GM18517 (cell line): ENCODE measurements around the gene PDGFD.

Experiments used
- ATAC-seq: cut with Tn5 transposase; IDR thresholded peaks from one replicate; pipeline ENCODE4 v1.9.1; 2021; ENCODE audit warnings: mild to moderate bottlenecking, moderate library complexity; ENCODE audit not compliant: unreplicated experiment

Gene PDGFD

DNA sequence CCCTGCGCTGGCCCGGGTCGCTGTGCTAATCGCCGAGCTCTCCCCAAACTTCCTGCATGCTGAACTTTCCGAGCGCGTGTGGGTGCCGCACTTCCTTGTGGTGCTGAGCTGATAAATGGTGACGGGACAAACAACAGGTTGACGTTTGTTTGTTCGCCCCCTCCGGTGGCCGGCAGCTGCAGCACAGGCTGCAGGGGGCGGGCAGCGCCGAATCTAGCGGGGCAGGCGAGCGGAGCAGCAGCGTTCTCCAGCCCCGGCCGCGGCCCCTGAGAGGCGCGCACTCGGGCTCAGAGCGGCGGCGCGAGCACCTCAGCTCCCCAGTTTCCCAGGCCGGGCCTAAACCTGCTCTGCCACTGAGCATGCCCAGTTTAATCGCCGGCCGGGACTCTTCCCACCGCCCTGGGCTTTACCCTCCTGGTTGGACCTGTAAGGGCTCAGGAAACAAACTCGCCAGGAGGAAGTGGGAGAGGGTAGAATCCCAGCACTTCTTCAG lies at the start of gene PDGFD:
PDGFD (minus strand) TSS at position 120 of the 493 bp plus-strand sequence.
- ATAC-seq = peak; percentile 98

DNA sequence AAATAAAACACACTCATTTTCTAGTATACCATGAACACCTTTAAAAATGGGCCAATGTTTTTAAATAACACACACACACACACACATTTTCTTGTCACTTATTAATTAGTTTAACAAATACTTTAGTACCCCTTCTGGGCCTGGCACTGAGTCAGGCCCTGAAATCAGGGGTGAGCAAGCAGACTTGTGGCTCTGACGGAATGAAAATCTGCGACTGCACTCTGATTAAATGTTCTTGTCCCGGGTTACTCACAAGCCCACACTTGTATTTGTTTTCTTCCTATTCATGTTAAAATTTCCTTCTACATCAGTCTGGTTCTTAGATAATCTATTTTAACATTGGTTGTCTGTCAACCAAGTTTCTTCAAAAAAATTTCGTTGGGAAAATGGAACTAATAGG lies 43.0 kb upstream of the PDGFD start:
- no peak for ATAC-seq

DNA sequence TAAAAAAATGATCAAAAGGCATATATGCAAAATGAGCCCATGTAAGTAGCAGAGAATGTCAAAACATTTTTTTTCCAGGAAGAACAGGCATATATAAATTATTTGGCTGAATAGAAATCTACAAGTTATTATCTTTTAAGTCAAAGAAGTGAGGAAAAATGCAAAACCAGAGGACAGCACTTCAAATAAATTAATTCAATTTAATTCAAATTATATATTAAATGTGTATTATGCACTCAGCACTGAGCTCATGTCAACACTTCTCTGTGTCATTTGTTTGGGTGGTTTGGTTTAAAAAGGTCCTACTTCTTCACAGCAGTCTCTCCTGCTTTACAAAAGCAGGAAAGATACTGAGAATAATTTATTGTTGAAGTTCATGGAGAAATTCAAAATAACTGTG lies 41.9 kb upstream of the PDGFD start:
- no peak for ATAC-seq

DNA sequence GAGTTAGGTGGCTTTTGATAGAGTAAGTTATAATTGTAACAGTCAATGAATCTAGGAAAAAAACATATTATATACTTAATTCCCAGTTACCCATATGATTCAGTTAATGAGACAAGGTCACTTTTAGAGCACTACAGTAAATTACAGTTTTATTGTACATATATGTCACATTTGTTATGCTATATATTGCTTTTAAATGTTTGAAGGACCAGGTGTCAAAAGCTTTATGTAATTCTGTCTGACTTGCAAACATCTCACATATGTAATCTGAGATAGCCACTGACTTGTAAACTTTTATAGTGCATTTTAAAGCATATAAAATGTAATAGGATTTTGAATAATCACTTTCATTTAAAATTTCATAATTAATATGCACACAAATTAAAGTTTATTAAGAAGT lies 36.7 kb upstream of the PDGFD start:
- no peak for ATAC-seq

DNA sequence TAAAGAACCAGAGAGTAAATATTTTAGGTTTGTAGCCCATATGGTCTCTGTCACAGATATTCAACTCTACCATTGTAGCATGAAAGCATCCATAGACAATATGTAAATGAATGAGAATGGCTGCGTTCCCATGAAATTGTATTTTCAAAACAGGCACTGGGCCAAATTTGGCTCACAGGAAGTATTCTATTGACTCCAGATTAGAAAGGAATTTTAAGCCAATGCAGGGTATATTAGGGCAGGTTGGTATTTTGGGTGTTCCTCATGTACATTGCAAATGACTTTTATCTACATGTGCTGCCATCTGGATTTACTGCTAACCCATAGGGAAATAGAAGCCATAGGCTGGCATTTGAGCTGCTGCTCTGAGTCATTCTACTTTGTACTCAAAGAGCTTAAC lies 35.1 kb upstream of the PDGFD start:
- ATAC-seq = no peak

DNA sequence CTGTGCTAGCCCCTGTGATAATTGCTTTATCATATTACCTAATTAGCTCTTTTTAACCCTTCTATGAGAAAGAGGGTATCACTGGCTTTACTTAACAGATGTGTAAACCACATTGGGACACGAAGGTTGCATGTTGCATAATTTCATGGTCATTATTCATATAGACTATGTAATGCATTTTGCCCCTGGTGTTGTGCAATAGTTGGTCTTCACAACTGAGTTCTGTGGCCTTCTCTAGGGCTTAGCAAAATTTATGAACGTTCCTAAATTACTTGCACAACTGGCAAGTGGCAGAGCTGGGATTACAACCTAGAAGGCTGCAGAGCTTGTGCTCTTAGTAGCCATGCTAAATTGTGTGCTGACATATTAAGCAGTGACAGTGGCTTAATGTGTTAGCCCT lies 34.6 kb upstream of the PDGFD start:
- no peak for ATAC-seq

DNA sequence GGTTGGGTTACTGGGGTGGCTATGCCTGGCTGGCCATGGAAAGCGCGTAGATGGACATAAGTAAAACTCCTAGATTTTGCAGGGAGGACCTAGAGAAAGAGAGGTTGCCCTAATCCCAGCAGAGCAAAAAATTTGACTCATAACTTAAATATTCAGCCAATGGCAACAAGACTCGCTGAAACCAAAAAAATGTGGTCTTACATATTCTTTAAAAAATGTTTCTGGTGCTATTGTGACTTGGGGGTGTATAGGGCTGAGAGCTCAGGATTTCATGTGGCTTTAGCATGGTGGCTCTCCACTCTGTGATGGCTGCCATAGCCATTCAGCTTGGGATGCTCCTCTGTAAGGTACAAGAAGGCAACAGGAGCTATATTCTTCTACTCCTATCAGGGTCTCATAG lies 27.2 kb upstream of the PDGFD start:
- no peak for ATAC-seq

GRCh38 chr11:104183593-104183992 lies 19.6 kb upstream of the PDGFD start:
- ATAC-seq = no peak

GRCh38 chr11:104175769-104176168 lies 11.8 kb upstream of the PDGFD start:
- no peak for ATAC-seq

GRCh38 chr11:104169091-104169490 lies 5.1 kb upstream of the PDGFD start:
- ATAC-seq = no peak

- ATAC-seq = no peak
Measured at GRCh38 chr11:104165014-104165413, 1.1 kb upstream of the PDGFD start.

DNA sequence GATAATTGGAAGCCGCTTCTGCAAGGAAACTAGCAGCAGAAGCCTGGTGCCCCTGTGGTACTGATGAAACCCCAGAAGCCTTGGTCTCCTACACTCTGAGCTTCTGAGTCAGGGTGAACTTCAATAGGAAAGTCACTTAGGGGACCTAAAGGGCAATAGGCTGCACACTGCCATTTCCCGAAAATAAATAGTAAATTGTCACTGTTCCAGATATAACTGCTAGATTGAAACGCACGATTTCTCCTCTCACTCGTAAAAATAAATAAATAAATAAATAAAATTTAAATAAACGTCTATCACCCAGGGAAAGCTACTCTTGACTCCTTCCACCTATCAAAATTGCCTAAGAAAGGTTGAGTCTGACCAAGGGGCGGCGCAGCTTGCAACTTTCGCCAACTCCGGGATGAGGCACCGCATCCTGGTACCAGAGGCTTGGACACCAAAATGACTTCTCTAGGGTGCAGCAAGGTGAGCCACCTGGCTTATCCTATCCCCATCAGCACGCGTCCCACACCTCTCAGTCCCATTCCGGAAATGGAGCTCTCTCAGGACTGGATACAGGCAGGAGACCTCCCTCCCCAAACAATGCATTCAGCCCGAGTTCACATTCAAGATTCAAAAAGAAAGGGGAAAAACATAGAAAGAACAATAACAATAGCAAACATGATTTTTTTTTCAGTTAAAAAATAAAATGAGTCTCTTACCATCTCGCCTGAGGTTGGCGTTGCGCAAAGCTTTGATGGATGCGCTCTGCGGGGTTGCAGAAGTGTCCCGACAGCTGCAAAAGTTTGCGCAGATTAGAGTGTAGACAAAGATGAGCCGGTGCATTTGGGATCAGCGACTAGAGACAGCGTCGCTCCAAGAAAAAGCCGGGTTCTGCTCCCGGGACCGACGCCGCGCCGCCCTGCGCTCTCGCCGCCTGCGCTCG lies 583 bp downstream of the PDGFD start:
- ATAC-seq = no peak

DNA sequence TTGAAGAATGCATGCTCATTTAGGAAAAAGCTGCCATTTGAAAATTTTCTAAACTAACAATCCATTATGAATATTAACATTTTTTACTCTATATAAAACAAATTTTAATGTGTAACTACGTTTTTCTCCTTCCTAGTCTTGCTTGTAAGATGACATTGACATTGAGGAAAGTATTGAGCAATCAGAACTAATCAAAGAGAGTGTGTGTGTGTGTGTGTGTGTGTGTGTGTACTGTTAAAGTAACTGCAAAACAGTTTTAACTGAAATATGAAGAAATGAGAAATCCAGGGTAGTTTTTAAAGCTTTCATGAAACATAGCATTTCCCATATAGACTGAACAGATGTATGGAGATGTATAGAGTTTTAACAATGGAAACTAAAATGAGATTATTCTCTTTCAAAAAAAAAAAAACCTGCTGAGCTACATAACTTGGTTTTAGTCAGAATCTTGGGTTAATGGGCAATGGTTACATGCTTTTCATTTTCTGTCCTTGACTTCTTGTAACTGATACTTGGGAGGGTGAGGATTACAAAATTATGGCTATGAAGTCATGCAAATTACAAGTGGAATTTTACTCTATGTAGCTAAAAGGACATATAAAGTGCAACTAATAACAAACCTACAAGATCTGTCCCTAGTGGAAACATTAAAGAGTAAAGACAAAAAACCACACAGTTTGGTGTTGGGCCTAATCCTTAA lies 2.0 kb downstream of the PDGFD start:
- no peak for ATAC-seq

GRCh38 chr11:104159356-104159755 lies 4.6 kb downstream of the PDGFD start:
- ATAC-seq = no peak

DNA sequence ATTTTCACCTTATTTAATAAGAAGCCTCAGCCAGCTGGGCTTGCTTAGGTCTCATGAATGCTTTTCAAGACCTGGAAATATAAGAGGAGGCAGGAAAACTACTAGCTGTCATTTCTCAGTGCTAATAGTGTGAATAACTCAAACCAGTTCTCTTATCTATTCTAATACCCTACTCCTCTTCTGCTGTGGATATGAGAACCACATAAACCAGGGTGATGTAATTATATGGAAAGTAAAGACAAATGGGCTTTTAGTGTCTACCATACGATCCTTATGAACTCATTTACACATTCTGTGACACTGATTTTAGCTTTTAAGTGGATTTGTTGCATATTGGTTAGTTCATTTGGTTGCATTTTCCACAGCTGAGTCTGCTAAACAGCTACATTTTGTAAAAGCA lies 8.6 kb downstream of the PDGFD start:
- ATAC-seq = no peak

DNA sequence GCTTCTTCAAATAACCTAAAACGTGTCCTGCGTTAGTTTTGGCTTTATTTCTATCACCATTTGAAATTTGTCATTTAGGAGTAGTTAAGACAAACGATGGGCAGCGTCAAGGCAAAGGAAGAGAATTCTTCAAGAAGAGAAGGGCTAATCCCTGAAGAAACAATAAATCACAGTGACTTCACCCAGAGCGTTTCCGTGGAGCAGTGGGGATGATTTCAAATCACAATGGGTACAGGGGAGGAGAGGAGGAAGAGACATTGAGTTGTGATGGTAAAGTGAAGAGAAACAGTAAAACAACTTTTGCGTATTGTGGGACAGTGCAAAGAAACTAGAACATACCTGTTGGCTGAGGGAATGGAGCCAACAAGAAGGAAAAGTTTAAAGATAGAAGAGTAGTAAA lies 9.7 kb downstream of the PDGFD start:
- ATAC-seq = no peak

GRCh38 chr11:104152941-104153505 lies 10.9 kb downstream of the PDGFD start:
- no peak for ATAC-seq

DNA sequence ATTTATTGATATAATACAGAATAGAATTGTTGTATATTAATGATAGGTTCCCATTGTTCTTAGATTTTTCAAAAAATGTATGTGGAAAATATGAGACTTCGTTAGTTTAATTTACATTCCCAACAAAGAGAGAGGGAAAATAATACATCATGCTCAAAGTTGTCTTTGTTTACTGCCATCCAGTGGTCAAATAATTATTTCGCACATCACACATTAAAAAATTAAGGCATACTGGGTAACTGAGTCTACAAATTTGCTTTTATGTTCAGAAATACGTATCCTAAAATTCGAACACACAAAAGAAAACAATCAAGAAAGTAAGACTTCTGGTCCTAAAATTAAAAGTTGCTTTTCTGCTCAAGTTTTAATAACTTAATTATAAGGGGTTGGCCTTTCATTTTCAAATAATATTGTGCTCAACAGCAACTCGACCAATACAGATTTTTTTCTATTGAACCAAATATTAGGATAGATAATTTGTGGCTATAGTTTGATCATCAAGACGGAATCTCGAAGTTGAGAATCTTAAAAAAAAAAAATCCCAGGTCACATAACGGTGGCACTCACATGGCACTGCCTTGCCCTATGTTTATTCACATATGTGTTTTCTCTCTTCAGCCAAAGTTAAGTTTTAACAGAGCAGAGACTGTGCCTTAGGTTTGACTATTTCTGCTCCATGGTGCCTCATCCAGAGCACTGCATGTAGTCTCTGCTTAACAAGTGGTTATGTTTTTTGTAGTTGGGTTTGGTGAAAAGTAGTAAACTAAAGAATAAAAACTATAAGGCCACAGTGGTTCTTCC lies 12.3 kb downstream of the PDGFD start:
- ATAC-seq = no peak

DNA sequence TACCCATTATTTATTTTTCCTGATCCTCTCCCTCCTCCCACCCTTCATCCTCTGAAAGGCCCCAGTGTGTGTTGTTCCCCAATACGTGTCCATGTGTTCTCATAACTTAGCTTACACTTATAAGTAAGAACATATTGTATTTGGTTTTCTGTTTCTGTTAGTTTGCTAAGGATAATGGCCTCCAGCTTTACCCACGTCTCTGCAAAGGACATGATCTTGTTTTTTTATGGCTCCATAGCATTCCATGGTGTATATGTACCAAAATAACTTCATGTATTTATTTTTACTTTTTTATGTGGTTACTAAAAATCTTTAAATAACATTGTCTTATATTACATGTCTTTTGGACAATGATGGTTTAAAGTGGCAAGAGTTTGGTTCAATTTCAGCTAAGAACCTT lies 15.2 kb downstream of the PDGFD start:
- no peak for ATAC-seq

GRCh38 chr11:104148074-104148473 lies 15.9 kb downstream of the PDGFD start:
- ATAC-seq = no peak

DNA sequence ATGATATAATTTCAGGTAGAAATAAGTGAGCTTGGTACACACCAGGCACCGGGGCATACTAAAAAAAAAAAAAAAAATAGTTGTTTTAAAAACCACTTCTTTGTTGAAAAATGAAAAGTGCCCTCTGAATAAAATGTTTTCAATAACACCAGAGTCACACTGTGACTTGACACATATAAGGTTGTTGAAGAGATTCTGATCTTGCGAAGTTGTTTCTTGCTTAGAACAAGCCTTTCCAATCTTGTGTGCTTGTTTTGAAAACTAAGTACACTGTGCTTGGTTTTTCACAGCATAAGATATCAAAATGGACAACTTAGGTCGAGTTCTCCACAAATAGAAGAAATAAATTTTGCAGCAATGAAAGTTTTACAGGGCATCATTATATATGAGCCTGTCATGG lies 17.0 kb downstream of the PDGFD start:
- ATAC-seq = no peak
